ENCODE results near the gene HOXD3. TPM values are rescaled to one million over a fixed set of nuclear protein-coding genes. Genes with fewer than 3 reads are reported as not detected.

HOXD3 gene
- total and polyA plus RNA-seq, 2 of the 8 experiments (the other 6 are each of a cell fraction or from before 2014, with no cell fraction given), result not detected

- no peak overlapping the region for H3K4me3 ChIP-seq (ENCODE audit: extremely low read depth in 1 of 4, insufficient read depth in 2 of 4, low read depth in 3 of 4, low read length in 4 of 4)
- H2BK5ac ChIP-seq (ENCODE audit: low read depth, low read length), result no peak overlapping the region
- peaks cover 0 to 6% (median under 1%) of the 10 kb centered on the region in 4 experiments; a peak in 4 of 7 replicates for H3K4me1 ChIP-seq (replicated peaks in 1 of 4; ENCODE audit: control insufficient read depth in 3 of 4, insufficient read depth in 4 of 4, low read length in 3 of 4)
- peak in 1 of 2 experiments; percentile 60 for DNase-seq (ENCODE audit: low read depth in 1 of 2, low spot score in 2 of 2)
- CTCF ChIA-PET (ENCODE audit: partially characterized antibody), result interaction anchor here (0.6 to 5.4 kb wide), 16 partner anchors 8 to 1116 kb away, joined by 3 to 42 read pairs (median 3); partner anchors contain the start of gene HOXD9
- no peak overlapping the region for H3K23ac ChIP-seq (ENCODE audit: insufficient read length)
- H3K23me2 ChIP-seq (ENCODE audit: low read depth, low read length), result no peaks in the 10 kb centered on the region
- H3K56ac ChIP-seq (replicated peaks; ENCODE audit: insufficient read length, low read depth, low read length), result no peak overlapping the region
- H3K4me2 ChIP-seq (ENCODE audit: insufficient read depth in 1 of 2, low read depth in 2 of 2, low read length in 2 of 2), result no peak overlapping the region
- no peak overlapping the region for H2BK120ac ChIP-seq (replicated peaks; ENCODE audit: low read depth, low read length)
- H2AFZ ChIP-seq (ENCODE audit: low read length), result no peak overlapping the region
- H2BK12ac ChIP-seq (ENCODE audit: low read depth, low read length), result no peak overlapping the region
- H3K4ac ChIP-seq (replicated peaks; ENCODE audit: insufficient read length, low read depth, low read length), result no peak overlapping the region
- no peak overlapping the region for H2BK15ac ChIP-seq (ENCODE audit: low read length)
- 19% methylated on average over 35 of the region's 40 CpGs; no CpG with 5 or more reads in 1 of the 2 experiments for WGBS, 2 experiments (ENCODE audit: extremely low coverage in 1 of 2, insufficient coverage in 1 of 2, insufficient read length in 1 of 2, insufficient replicate concordance in 2 of 2, low coverage in 1 of 2, low lambda C conversion rate in 2 of 2, missing lambda C conversion rate in 1 of 2)
- POLR2A ChIA-PET (ENCODE audit: partially characterized antibody), result no interaction called here
- H3K9ac ChIP-seq (replicated peaks in 1 of 4; ENCODE audit: extremely low read depth in 1 of 4, low read depth in 3 of 4, low read length in 3 of 4), result no peak overlapping the region
- FAIRE-seq, result no peak
- H2BK20ac ChIP-seq (ENCODE audit: low read length), result no peak overlapping the region
- H4K8ac ChIP-seq (ENCODE audit: extremely low read depth, insufficient read depth, low read length), result 0 out of 2 replicates have a peak overlapping the region, but pooled peaks have one; percentile 58
- H4K20me1 ChIP-seq (replicated peaks in 1 of 2; ENCODE audit: control insufficient read depth in 1 of 2, insufficient read depth in 2 of 2, low read length in 2 of 2), result peaks cover 19 to 29% of the 10 kb centered on the region in 2 experiments
- H4K91ac ChIP-seq (replicated peaks; ENCODE audit: insufficient read length, low read length), result no peak overlapping the region
- no peak overlapping the region for H3K27ac ChIP-seq (ENCODE audit: low read depth, low read length)
- H2AK5ac ChIP-seq (ENCODE audit: low read depth, low read length), result no peak overlapping the region
- H3K79me1 ChIP-seq (ENCODE audit: low read depth, low read length), result no peaks in the 10 kb centered on the region
- H4K5ac ChIP-seq (ENCODE audit: insufficient read length, low read depth, low read length), result no peak overlapping the region
- H3K36me3 ChIP-seq (ENCODE audit: control insufficient read depth in 2 of 4, insufficient read depth in 4 of 4, low read length in 3 of 4), result peaks cover 0 to 16% (median 0%) of the 10 kb centered on the region in 4 experiments; a peak in 1 of 8 replicates
- no peak overlapping the region for H3K14ac ChIP-seq (ENCODE audit: insufficient read length)
- H3K79me2 ChIP-seq (ENCODE audit: control insufficient read depth in 1 of 2, insufficient read depth in 2 of 2, low read length in 2 of 2), result no peaks in the 10 kb centered on the region
- no peak overlapping the region for H3K18ac ChIP-seq (ENCODE audit: extremely low read depth, low read length)
- peaks cover 96 to 100% (median 100%) of the 10 kb centered on the region in 4 experiments for H3K27me3 ChIP-seq (replicated peaks in 1 of 4; ENCODE audit: control insufficient read depth in 3 of 4, extremely low read depth in 1 of 4, insufficient read depth in 3 of 4, low read length in 3 of 4)
- peaks cover 0 to 16% of the 10 kb centered on the region in 2 experiments; a peak in 2 of 4 replicates for H3K9me3 ChIP-seq (ENCODE audit: insufficient read depth in 2 of 2, low read depth in 1 of 2, low read length in 1 of 2)
- TF ChIP-seq NRF1 (IDR thresholded peaks at IDR 0.05; ENCODE audit: low read depth, low read length) (no peak), RNF2 (IDR thresholded peaks at IDR 0.05; ENCODE audit: borderline replicate concordance, low read depth, low read length, missing control alignments, poor library complexity, severe bottlenecking) (peak; percentile 93), EZH2 (IDR thresholded peaks at IDR 0.05; ENCODE audit: low read depth, low read length, severe bottlenecking) (peak; percentile 98), SUZ12 (IDR thresholded peaks at IDR 0.05; ENCODE audit: low read length) (peak; percentile 100), SAP30 (IDR thresholded peaks at IDR 0.05; ENCODE audit: insufficient read depth, insufficient replicate concordance, low read length) (no peak), EGR1 (IDR thresholded peaks at IDR 0.05; ENCODE audit: borderline replicate concordance, low read depth, low read length) (no peak), POU5F1 (IDR thresholded peaks at IDR 0.05; ENCODE audit: low read depth, low read length) (no peak), TCF12 (IDR thresholded peaks at IDR 0.05; ENCODE audit: low read depth, low read length) (no peak), JUN (IDR thresholded peaks at IDR 0.05; ENCODE audit: low read depth, low read length) (no peak), CBX8 (IDR thresholded peaks at IDR 0.05; ENCODE audit: borderline replicate concordance, low read depth, low read length) (peak; percentile 6; the same call in 1 of the 2 replicates), SIX5 (IDR thresholded peaks at IDR 0.05; ENCODE audit: low read depth, low read length) (no peak)
Measured at GRCh38 chr2:176112375-176113302, 44.5 kb upstream of the HOXD3 start.
